HepG2 (cell line): Measurements from ENCODE around the gene PLEKHA8.

Experiments used
- FOXA1 ChIP-seq, 2 experiments: fragments of 450-650 bp in 1 of 2; sonication (generic) in 1 of 2; formaldehyde crosslinking in 1 of 2; IDR thresholded peaks; 2 replicates each; pipeline versions ENCODE4 v1.4.0 to v1.6.1; 2016 to 2020; ENCODE audit warnings: missing genetic modification reagents in 1 of 2
- GATAD2A ChIP-seq: IDR thresholded peaks from 2 replicates; pipeline ENCODE4 v1.6.1; 2016
- HDAC1 ChIP-seq: sonication (generic); formaldehyde crosslinking; IDR thresholded peaks from 2 replicates; pipeline ENCODE4 v1.5.1; 2020; ENCODE audit warnings: mild to moderate bottlenecking, missing genetic modification reagents
- LBX2 ChIP-seq: sonication (generic); formaldehyde crosslinking; IDR thresholded peaks from 2 replicates; pipeline ENCODE4 v1.5.0; 2020; ENCODE audit warnings: missing genetic modification reagents, mild to moderate bottlenecking, borderline replicate concordance
- RFXAP ChIP-seq: sonication (generic); formaldehyde crosslinking; IDR thresholded peaks from 2 replicates; pipeline ENCODE4 v1.4.0; 2020; ENCODE audit warnings: missing genetic modification reagents, borderline replicate concordance
- THYN1 ChIP-seq: sonication (generic); formaldehyde crosslinking; IDR thresholded peaks from 2 replicates; pipeline ENCODE4 v1.8.1; 2023; ENCODE audit warnings: low read depth, mild to moderate bottlenecking, moderate library complexity, missing genetic modification reagents, borderline replicate concordance
- ZFY ChIP-seq: sonication (generic); formaldehyde crosslinking; IDR thresholded peaks from 2 replicates; pipeline ENCODE4 v1.4.0; 2020; ENCODE audit warnings: missing genetic modification reagents
- ZNF101 ChIP-seq: sonication (generic); formaldehyde crosslinking; IDR thresholded peaks from 2 replicates; pipeline ENCODE4 v1.4.0; 2020; ENCODE audit warnings: mild to moderate bottlenecking, low read depth, missing genetic modification reagents, borderline replicate concordance
- TF ChIP-seq, protein P1 (sequence below): sonication (generic); formaldehyde crosslinking; IDR thresholded peaks from 2 replicates; pipeline ENCODE4 v1.5.0; 2020; ENCODE audit warnings: mild to moderate bottlenecking, missing genetic modification reagents, moderate library complexity

- TF ChIP-seq GATAD2A = no peak
- no peak for TF ChIP-seq THYN1 (CRISPR knock-in tag)
- no peak for TF ChIP-seq FOXA1 (IDR thresholded peaks at IDR 0.05)
- no peak for TF ChIP-seq FOXA1 (CRISPR knock-in tag; IDR thresholded peaks at IDR 0.05)
- no peak for TF ChIP-seq RFXAP
- TF ChIP-seq LBX2 (CRISPR knock-in tag) = no peak
- no peak for TF ChIP-seq ZFY (CRISPR knock-in tag)
- TF ChIP-seq, protein P1, sequence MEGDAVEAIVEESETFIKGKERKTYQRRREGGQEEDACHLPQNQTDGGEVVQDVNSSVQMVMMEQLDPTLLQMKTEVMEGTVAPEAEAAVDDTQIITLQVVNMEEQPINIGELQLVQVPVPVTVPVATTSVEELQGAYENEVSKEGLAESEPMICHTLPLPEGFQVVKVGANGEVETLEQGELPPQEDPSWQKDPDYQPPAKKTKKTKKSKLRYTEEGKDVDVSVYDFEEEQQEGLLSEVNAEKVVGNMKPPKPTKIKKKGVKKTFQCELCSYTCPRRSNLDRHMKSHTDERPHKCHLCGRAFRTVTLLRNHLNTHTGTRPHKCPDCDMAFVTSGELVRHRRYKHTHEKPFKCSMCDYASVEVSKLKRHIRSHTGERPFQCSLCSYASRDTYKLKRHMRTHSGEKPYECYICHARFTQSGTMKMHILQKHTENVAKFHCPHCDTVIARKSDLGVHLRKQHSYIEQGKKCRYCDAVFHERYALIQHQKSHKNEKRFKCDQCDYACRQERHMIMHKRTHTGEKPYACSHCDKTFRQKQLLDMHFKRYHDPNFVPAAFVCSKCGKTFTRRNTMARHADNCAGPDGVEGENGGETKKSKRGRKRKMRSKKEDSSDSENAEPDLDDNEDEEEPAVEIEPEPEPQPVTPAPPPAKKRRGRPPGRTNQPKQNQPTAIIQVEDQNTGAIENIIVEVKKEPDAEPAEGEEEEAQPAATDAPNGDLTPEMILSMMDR (CRISPR knock-in tag) = no peak
- no peak for TF ChIP-seq ZNF101 (CRISPR knock-in tag)
- TF ChIP-seq HDAC1 (CRISPR knock-in tag) = no peak
Measured at GRCh38 chr7:30066687-30067086, 38.5 kb downstream of the PLEKHA8 start.
